Measurements from ENCODE around the gene TMEM130.
A peak's percentile ranks its signal among the peaks of the same experiment; 100 is the strongest.

GRCh38 chr7:98872328-98872924, 2.6 kb upstream of the TMEM130 start:
- TF ChIP-seq CTCF (IDR thresholded peaks at IDR 0.05; ENCODE audit: poor library complexity) (peak; percentile 16), EZH2 (IDR thresholded peaks at IDR 0.05; ENCODE audit: borderline replicate concordance) (no peak), EZH2phosphoT487 (IDR thresholded peaks at IDR 0.05; ENCODE audit: low read depth, severe bottlenecking, unreplicated experiment) (no peak)
